HG03097 (cell line): ENCODE data around the gene ZNF782.
"Not testable (repeated sequence)": the region's sequence is repeated elsewhere in the genome, so short reads cannot be mapped to it uniquely, and the experiment has no call there.

ENCODE experiments used
- ATAC-seq: cut with Tn5 transposase; IDR thresholded peaks from one replicate; pipeline ENCODE4 v1.9.1; 2021; ENCODE audit not compliant: unreplicated experiment, low FRiP score

The ZNF782 gene

GRCh38 chr9:96853781-96854650, at the start of gene ZNF782:
Gene ZNF782 (minus strand): TSS chr9:96854514. CDS start chr9:96851961, 2,553 bp downstream.
- ATAC-seq: peak; percentile 92

- not testable (repeated sequence) for ATAC-seq
These were observed 45.7 kb upstream of the ZNF782 start for GRCh38 chr9:96900010-96900409.

DNA sequence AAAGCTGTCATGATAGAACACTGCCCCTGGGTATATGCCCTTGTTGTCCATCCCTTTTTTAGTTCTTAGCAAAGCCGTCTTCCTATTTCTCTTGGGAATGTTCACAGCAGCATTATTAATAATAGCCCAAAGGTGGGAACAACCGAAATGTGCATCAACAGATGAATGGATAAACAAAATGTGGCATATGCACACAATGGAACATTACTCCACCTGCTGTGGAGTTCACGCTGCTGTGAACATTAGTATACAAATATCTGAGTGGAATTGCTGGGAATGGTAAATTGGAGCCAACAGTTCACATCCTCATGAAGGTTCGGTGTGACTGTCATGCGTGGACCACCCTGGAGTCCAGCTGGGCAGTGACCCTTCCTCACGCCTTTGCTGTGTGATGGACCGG, 37.8 kb upstream of the ZNF782 start:
- no peak for ATAC-seq

- ATAC-seq: no peak
These were observed 34.3 kb upstream of the ZNF782 start for GRCh38 chr9:96888591-96888990.

DNA sequence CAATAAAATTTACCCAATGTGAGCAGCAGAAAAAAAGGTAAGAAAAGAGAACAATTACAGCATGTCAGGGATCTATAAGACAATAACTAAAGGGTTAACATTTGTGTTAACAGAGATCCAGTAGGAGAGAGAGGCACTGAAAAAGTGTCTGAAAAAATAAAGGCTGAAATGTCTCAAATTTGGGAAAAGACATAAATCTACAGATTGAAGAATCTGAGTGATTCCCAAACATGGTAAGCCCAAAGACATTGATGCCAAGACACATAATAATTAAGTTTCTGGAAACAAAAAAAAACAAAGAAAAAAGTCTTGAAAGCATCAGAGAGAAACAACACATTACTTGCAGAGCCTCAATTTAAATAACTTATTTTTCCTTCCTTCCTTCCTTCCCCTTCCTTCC, 31.1 kb upstream of the ZNF782 start:
- no peak for ATAC-seq

DNA sequence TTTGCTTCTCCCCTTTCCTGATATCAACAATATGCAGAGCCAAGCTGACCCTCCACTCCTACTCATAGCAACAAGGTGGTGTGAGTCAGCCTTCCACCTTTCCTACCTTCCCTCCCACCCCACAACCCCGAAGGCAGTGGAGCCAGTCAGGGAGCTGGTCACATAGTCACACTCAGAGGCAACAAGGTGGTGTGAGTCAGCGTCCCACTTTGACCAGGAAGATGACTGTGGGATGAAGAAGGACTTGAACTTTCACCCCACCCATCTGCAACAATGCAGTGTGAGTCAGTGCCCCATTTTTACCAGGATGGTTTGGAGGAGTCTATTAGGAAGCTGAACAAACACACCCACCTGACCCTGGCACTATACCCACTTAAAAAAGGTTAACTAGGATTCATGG, 30.1 kb upstream of the ZNF782 start:
- ATAC-seq: no peak

DNA sequence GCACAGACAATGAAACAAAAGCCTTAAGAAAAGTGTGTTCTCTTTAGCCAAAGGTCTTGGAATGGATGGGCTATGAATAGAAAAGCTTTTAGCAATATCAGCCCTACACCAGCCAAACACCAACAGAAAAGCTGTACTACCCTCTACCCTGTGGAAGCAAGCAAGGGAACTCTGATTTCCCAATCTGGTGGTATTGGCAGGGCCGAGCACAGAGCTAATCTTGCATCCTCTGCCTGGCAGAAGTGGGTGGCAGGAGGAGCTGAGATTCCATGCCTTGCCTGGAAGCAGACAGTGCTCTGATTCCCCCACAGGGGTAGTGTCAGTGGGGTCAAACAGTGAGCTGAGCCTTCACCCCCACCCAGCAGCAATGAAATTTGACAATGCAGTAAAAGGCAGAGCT, 29.6 kb upstream of the ZNF782 start:
- ATAC-seq: no peak

GRCh38 chr9:96877269-96877668, 23.0 kb upstream of the ZNF782 start:
- no peak for ATAC-seq

DNA sequence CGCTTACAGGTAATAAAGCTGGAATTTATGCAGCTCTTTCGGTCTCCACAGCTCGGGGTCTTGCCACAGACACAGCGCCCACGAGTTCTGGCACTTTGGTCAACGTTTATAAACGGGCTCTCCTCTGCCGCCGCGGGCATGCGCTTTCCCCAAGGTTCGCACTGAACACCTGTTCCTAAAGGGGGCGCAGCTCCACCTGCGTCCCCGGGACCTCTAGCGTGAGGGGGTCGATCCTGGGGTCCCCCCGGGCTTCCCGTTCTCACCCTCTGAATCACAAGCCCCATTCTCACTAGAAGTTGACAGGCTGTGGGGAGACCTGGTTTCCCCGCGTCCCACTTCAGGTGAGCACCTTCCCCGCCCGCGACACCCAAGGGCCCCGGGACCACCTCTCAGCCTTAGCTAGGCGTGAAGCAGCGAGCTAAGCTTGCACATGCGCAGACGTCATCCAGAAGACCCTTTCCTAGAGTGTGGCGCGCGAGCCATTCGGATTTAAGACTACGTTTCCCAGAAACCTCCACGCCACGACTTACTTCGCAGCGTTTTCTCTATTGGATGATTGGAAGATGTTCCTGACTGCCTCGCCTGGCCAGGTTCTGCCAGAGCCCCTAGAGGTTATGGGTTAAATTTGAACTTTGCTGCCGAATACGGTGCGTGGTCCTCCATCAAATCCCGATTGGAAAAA, 21.3 kb upstream of the ZNF782 start:
- ATAC-seq: no peak

DNA sequence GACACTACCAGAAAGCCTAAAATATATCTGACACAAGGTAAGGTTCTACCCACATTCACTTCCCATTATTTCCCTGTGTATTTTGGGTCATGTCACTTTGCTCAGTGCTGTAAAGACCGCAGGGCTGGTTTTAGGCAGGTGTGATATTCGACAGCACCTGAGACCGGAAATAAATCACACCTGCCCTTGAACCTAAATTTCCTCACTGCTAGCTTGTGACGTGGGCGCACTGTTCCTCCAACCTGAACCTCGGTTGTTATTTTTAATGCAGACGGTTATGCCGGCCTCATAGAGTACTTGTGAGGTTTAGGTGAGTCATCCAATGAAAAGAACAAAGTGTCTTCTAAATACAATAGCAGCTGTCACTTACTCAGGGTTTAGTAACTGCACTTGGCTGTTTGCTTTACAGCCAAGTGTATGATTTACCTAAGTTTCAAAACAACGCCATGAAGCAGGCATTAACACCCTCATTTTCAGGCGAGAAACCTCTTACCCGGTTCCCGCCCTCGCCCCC, 20.7 kb upstream of the ZNF782 start:
- ATAC-seq: no peak

- ATAC-seq: no peak
These were observed 20.0 kb upstream of the ZNF782 start for GRCh38 chr9:96874201-96874785.

GRCh38 chr9:96871176-96871575, 16.9 kb upstream of the ZNF782 start:
- ATAC-seq: no peak

- no peak for ATAC-seq
These were observed 14.4 kb upstream of the ZNF782 start for GRCh38 chr9:96868709-96869108.

GRCh38 chr9:96867079-96867804, 12.9 kb upstream of the ZNF782 start:
- no peak for ATAC-seq

DNA sequence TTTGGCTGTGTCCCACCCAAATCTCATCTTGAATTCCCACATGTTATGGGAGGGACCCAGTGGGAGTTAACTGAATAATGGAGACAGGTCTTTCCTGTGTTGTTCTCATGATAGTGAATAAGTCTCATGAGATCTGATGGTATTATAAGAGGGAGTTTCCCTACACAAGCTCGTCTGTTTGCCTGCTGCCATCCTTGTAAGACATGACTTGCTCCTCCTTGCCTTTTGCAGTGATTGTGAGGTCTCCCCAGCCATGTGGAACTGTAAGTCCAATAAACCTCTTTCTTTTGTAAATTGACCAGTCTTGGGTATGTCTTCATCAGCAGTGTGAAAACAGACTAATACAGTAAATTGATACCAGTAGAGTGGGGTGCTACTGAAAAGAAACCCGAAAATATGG, 10.9 kb upstream of the ZNF782 start:
- not testable (repeated sequence) for ATAC-seq

DNA sequence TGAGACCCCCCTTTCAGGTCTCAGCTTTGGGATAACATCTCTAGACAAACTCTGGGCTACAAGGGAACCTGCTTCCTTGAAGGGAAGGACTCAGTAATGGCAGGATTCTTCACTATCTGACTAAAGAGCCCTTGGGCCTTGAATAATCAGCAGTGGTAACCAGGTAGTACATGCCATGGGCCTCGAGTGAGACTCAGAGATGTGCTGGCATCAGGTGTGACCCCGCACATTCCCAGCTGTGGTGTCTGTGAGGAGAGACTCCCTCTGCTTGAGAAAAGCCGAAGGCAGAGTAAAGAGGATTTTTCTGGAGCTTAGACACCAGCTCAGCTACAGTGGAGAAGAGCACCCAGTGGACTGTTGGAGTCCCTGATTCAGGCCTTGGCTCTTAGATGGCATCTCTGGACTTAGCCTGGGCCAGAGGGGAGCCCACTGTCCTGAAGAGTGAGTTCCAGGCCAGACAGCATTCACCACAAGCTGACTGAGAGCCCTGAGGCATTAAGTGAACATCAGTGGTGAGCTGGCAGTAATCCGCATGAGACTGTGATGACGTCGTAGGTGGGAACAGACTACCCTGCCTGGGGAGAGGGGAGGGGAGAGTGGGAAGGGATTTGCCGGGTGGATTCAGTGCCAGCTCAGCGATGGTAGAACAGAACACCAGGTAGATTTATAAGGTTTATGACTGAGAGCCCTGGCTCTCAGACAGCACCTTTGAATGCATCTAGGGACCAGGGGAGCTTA, 5.3 kb upstream of the ZNF782 start:
- ATAC-seq: no peak

DNA sequence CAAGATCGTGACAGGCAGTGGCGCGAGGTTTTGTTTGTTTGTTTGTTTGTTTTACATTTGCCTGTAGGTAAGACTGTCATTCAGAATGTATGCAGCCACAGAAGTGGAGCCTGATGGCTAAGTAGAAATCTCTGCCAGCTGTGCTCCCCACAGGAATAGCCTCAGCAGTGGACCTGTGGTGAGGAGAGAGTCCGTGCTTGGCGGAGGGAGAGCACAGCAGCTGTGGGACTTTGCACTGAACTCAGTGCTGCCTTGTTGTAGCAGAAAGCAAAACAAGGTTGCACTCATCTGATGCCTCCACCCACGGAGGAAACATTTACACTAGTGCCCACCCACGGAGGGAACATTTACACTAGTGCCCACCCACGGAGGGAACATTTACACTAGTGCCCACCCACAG, 4.4 kb upstream of the ZNF782 start:
- no peak for ATAC-seq

DNA sequence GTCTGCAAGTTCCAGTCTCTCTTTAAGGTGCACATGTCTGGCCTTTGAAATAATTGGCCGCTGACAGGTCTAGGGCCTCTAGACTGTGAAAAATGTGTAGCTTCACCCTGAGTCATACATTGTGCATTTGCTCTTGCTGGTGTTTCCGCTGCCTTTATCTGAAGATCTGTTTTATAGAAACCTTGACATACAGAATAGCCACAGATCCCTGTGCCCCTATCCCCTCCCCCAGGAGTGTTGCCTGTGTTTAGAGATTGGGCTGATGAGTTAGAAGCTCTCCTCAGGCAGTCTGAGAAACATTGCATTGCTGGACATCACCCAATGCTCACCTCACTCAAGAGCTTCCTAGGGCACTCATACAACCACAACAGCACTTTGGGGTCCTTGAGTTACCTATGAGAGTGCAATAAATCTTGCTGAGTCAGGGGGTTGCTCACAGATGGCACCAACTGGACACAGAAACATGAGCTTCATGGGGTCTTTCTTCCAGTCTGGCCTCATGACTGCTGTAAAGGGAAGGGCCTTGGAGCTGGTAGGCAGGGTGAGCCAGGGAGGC, 3.8 kb upstream of the ZNF782 start:
- no peak for ATAC-seq

DNA sequence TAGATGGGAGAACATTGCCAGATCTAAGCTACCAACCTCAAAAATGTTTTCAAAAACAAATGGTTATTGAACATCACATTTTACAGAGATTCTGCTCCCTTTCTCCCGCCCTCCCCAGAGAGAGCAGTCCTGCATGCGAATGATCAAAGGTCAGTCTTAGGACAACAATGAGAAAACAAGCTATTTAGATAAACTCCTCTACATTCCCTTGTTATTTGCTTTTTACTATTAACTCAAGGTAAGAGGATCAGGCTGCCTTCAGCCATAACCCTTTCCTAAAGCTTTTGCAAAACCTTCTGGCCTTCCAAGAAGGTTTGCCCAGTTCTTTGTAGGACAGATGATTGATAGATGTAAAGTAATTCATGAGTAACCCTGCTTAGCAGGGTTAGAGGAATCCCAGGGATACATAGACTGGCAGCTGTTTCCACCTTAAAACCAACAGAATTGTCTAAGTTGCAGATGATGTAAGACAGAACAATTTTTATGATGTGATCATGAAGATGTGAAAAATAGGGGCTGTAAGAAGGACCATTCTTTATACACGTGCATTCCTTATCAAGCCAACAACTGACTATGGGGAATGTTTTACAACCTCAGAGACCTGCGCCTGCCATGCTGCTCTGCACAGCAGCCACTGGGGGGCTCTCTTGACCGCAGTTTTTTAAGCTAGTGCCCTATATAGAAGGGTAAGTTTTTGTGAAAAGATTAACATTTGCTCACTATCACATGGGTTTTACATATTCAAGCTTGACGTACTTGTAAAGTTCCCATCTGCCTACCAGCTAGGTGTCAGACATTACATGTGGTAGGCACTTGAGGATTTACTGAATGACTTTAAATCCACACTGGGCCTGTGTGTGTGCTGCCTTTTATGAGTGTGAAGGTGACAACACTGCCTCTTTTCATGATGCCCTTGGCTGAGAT, 2.3 kb upstream of the ZNF782 start:
- ATAC-seq: no peak
